ENCODE results near the gene POTEM. TPM values are rescaled to one million over a fixed set of nuclear protein-coding genes. Genes with fewer than 3 reads are reported as not detected.
"Not testable (repeated sequence)": the region's sequence is repeated elsewhere in the genome, so short reads cannot be mapped to it uniquely, and the experiment has no call there.

POTEM gene
- total RNA-seq, 1 donor from 2014 or later = not detected

DNA sequence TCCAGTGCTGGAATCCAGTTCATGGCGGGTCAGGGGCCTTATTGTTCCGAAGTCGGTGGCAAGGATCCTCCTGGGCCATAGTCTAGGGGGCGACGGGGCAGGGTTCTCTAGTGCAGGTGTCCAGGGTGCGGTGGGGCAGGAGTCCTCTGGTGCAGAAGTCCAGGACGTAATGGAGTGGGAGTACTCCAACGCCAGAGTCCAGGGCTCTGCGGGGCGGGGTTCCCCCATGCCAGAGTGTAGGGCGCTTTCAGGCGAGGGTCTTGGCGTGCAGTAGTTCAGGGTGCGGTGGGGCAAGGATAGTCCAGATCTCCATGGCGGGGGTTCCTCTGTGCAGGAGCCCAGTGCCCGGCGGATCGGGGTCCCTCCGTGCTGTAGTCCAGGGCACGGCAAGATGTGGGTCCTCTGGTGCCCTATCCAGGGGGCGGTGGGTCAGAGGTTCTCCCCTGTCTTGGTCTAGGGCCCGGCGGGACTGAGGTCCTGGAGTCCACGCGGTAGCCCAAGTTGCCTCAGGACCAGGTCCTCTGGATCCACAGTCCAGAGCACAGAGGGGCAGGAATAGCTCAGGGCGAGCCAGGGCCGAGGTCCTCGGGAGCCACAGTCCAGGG lies 70.9 kb downstream of the POTEM start:
- not testable (repeated sequence) for DNase-seq

- not testable (repeated sequence) for DNase-seq
Observed at GRCh38 chr14:19038785-19039184, 71.6 kb downstream of the POTEM start.

- DNase-seq = not testable (repeated sequence)
Observed at GRCh38 chr14:19043384-19043783, 76.2 kb downstream of the POTEM start.

Small RNA genes lying within 50 kb of the gene (small RNA-seq; reads per million reads assigned to genes)
- not detected for gene RNU6-1239P (ENCODE audit: low replicate concordance)
